Activated gamma-delta T cell treated with Interleukin-2 at 50 U/mL for 16 hours (primary cell): Measurements from ENCODE around the gene MPDU1.

Experiments used
- DNase-seq: peaks from one replicate; pipeline ENCODE4 v3.0.0-alpha.2; 2020

Gene MPDU1

DNA sequence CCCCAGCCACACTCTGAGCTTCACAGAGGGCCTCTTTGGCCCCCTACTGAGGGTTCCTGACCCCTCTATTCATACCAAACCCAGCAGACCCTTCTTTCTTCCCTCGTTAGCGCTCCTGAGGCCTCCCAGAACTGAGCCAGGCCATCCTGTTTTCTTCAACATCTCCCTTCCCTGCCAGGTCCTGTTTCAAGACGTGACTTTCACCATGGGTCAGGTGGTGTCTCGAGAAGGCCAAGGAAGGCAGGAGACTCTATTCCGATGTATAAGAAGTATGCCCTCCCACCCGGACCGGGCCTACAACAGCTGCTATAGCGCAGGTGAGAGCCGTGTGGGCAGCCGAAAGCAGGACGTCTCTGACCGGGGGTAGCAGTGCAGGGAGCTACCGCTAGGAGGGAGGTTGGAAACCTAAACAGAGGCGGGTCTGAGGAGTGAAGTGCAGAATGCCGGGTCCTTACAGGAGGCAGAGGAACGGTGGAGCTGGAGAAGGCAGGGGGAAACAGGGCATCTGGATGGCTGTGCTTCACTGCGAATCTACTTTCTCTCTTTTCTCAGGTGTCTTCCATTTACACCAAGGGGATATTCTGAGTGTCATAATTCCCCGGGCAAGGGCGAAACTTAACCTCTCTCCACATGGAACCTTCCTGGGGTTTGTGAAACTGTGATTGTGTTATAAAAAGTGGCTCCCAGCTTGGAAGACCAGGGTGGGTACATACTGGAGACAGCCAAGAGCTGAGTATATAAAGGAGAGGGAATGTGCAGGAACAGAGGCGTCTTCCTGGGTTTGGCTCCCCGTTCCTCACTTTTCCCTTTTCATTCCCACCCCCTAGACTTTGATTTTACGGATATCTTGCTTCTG is 23.3 kb upstream of the MPDU1 start:
- DNase-seq, result peak; percentile 46

GRCh38 chr17:7561028-7561575 is 22.6 kb upstream of the MPDU1 start:
- peak; percentile 76 for DNase-seq

DNA sequence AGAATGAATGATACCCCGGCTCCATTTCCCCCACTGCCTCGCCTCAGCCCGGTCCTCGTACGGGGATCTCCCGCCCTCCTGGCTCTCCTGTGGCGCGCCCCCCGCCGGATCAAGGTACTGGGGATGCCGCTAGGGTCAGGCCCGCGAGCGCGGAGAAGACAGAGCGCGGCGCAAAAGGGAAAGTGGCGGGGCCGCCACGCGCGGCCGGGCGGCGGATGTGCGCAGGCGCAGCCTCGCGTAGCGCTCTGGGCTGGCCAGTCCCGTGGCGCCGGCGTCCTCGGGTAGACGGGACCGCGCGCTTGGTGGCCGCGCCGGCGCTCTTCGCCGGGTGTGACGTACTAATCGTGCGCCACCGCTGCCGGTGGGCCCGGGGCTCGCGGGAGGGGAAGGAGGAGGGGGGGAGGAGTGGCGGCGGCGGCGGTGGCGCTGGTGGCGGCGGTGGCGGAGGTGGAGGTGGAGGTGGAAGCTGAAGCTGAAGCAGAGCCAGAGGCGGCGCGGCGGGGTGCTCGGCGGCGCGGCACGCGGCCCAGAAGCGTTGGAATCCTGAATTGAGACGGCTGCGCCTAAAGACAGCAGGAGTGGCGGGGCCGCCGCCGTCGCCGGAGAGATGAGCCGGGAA is 22.0 kb upstream of the MPDU1 start, which contains the start of gene SENP3:
Gene SENP3, plus strand, starts transcription at position 331 of the 619 bp plus-strand sequence. CDS start 1,158 bp downstream, outside the sequence.
- peak; percentile 84 for DNase-seq

DNA sequence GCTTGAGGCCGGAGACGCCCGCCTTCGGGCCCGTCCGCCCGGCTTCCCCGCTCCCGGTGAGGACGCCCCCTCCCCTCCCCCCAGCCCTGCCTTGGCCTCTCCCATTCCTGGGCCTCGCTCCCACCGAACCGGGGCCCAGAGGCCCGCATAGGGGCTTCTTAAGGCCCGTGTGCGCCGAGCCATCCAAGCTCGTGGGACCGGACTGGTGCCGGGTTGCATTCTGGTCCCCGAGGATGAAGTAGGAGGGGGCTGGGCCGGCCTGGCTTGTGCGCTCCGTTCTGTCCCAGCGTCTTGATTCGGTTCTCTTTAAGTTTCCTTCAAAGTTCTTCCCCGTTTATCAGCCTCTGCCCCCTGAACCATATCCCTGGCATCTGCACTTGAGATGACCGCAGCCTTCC is 21.4 kb upstream of the MPDU1 start:
- no peak for DNase-seq

DNA sequence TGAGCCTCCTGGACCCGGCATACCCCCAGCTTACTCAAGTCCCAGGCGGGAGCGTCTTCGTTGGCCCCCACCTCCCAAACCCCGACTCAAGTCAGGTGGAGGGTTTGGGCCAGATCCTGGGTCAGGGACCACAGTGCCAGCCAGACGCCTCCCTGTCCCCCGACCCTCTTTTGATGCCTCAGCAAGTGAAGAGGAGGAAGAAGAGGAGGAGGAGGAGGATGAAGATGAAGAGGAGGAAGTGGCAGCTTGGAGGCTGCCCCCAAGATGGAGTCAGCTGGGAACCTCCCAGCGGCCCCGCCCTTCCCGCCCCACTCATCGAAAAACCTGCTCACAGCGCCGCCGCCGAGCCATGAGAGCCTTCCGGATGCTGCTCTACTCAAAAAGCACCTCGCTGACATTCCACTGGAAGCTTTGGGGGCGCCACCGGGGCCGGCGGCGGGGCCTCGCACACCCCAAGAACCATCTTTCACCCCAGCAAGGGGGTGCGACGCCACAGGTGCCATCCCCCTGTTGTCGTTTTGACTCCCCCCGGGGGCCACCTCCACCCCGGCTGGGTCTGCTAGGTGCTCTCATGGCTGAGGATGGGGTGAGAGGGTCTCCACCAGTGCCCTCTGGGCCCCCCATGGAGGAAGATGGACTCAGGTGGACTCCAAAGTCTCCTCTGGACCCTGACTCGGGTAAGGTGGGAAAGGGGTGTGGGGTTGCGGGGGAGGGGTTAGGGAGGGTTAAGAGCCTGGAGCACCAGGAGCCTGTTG is 20.4 kb upstream of the MPDU1 start:
- DNase-seq, result no peak

DNA sequence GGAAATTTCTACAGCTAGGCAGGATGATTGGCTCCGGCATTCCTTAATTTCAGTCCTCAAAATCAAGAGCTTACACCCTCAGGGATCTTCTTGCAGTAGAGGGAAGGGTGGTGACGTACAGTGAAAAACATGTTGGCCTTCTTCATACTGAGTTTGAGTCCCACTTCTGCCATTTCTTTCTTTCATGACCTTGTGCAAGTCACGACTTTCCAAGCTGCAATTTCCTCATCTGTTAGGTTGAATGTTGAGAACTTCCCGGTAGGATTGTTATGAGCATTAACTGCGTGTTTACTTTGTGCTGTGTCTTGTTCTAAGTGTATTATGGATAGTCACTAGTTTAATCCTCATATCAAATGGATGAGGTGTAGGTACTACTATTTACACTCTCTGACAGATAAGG is 14.1 kb upstream of the MPDU1 start:
- no peak for DNase-seq

GRCh38 chr17:7570351-7570750 is 13.3 kb upstream of the MPDU1 start:
- no peak for DNase-seq

GRCh38 chr17:7572338-7572587 is 11.4 kb upstream of the MPDU1 start:
- no peak for DNase-seq

DNA sequence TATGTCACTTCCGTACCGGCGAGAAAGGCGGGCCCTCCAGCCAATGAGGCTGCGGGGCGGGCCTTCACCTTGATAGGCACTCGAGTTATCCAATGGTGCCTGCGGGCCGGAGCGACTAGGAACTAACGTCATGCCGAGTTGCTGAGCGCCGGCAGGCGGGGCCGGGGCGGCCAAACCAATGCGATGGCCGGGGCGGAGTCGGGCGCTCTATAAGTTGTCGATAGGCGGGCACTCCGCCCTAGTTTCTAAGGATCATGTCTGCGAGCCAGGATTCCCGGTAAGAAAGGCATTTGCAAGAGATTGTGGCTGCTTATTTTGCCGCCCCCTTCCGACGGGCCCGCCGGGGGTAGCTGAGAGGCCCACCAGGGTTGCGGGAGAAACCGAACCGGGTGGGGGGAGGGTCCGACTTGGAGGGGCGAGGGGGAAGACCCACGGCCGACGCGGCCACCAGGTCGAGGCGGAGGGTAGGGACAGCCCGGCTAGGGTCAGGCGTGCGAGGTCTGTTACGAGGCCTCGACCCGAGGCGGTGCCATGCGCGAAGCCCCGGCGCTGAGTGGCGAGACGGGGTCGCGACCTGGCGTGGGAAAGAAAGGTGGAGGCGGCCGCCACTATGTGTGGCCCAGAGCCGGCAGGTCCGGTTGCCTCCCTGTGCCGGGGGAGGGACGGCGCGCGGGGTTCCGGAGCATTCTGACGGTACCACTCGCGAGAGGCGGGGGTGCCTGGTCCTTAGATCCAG is 10.9 kb upstream of the MPDU1 start:
- peak; percentile 100 for DNase-seq

GRCh38 chr17:7573324-7574080 is 10.2 kb upstream of the MPDU1 start:
- DNase-seq, result peak; percentile 91

- no peak for DNase-seq
Measured at GRCh38 chr17:7574176-7574953, 9.3 kb upstream of the MPDU1 start.

DNA sequence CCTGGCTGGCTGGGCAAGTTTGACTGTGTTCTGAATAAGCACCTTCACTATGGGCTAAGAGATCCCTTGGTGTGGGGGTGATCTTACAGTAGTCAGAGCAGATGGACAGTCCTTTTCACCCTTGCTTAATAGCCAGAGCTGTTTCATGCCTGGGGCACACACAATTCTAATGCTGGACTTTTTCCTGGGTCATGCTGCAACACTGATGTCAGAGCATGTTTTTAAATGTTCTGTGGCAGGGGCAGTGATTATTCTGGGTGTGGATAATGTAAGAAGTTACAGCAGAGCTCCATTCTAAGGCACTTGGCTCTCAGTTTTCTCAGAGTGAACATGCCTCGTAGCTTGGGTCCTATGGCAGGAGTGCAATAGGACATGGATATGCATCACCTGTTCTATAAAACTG is 8.2 kb upstream of the MPDU1 start:
- DNase-seq, result no peak

GRCh38 chr17:7575959-7576358 is 7.7 kb upstream of the MPDU1 start:
- no peak for DNase-seq

DNA sequence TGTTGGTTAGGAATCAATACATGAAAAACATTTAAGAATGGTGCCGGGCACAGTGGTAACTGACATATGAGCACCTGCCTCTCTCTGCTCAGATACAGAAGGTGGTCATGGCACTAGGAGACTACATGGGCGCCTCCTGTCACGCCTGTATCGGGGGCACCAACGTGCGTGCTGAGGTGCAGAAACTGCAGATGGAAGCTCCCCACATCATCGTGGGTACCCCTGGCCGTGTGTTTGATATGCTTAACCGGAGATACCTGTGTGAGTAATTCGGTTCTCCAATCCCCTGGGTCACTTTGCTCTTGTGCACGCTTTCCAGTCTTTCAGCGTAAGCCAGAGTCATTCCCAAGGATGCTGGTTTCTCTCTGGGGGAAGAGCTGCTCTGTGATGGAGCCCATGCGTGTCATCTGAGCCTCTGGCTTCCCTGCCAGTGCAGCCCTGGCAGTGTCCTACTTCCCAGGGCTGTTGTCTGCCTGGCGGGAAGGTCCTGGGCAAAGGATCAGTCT is 7.2 kb upstream of the MPDU1 start:
- no peak for DNase-seq

DNA sequence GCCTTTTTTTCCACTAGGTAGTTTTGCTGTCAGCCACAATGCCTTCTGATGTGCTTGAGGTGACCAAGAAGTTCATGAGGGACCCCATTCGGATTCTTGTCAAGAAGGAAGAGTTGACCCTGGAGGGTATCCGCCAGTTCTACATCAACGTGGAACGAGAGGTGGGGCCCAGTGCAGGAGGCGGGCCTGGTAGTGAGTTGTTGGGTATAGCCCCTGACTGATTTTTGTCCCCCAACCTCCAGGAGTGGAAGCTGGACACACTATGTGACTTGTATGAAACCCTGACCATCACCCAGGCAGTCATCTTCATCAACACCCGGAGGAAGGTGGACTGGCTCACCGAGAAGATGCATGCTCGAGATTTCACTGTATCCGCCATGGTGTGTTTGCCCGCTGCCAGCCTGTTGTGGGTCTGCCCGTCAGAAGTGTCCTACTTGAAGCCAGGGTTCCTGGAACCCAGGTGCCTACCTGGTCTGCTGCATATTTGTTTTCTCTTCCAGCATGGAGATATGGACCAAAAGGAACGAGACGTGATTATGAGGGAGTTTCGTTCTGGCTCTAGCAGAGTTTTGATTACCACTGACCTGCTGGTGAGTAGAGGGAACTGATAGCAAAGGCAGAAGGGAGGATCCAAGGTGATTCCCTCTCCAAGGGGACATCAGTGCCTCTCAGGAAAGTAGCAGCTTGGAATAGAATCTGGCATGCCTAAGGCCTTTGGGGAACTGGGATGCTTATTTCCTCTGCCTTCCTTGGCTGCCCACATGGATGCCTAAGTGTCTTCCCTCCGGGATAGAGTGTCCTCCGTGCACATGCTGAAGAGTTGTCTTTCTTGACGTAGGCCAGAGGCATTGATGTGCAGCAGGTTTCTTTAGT is 6.1 kb upstream of the MPDU1 start:
- no peak for DNase-seq

DNA sequence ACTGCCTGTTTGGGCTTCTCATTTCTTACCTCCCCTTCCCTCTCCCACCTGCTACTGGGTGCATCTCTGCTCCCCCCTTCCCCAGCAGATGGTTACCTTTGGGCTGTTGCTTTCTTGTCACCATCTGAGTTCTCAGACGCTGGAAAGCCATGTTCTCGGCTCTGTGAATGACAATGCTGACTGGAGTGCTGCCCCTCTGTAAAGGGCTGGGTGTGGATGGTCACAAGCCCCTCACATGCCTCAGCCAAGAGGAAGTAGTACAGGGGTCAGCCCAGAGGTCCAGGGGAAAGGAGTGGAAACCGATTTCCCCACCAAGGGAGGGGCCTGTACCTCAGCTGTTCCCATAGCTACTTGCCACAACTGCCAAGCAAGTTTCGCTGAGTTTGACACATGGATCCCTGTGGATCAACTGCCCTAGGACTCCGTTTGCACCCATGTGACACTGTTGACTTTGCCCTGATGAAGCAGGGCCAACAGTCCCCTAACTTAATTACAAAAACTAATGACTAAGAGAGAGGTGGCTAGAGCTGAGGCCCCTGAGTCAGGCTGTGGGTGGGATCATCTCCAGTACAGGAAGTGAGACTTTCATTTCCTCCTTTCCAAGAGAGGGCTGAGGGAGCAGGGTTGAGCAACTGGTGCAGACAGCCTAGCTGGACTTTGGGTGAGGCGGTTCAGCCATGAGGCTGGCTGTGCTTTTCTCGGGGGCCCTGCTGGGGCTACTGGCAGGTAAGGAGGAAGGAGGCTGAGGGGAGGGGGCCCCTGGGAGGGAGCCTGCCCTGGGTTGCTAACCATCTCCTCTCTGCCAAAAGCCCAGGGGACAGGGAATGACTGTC is 4.4 kb upstream of the MPDU1 start, which contains the start of gene CD68:
Gene CD68, plus strand, starts transcription at position 638 of the 833 bp plus-strand sequence. Its CDS starts 40 bp downstream, at position 678.
- DNase-seq, result peak; percentile 46

DNA sequence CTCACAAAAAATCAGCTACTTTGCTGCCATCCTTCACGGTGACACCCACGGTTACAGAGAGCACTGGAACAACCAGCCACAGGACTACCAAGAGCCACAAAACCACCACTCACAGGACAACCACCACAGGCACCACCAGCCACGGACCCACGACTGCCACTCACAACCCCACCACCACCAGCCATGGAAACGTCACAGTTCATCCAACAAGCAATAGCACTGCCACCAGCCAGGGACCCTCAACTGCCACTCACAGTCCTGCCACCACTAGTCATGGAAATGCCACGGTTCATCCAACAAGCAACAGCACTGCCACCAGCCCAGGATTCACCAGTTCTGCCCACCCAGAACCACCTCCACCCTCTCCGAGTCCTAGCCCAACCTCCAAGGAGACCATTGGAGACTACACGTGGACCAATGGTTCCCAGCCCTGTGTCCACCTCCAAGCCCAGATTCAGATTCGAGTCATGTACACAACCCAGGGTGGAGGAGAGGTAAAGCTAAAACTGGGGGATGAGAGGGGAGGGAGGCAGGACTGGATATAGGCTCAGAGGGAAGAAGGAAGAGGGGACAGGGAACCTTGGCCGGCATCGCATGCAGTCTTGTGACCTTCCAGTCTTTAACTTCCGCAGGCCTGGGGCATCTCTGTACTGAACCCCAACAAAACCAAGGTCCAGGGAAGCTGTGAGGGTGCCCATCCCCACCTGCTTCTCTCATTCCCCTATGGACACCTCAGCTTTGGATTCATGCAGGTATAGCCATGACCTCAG is 3.6 kb upstream of the MPDU1 start:
- DNase-seq, result no peak
